SU-DHL-6 (cell line): ENCODE results near the gene SLC25A1.

ENCODE experiments used
- H2AFZ ChIP-seq: fragments of 200-600 bp; sonication (generic); 2 replicates; pipeline ENCODE4 v1.6.1; 2014; ENCODE audit warnings: low read depth, mild to moderate bottlenecking, moderate library complexity, mixed read lengths, antibody characterized with exemption, low read length; ENCODE audit not compliant: severe bottlenecking
- H3F3A ChIP-seq: fragments of 200-600 bp; shearing (Covaris generic); 2 replicates; pipeline ENCODE4 v1.6.0; 2016; ENCODE audit warnings: antibody characterized with exemption, mild to moderate bottlenecking; ENCODE audit not compliant: insufficient read depth
- H3K27ac ChIP-seq: fragments of 200-600 bp; sonication (generic); 2 replicates; pipeline ENCODE4 v1.5.1; 2016; ENCODE audit warnings: low read depth, mild to moderate bottlenecking, low read length, moderate library complexity, mixed read lengths
- H3K27me3 ChIP-seq: fragments of 200-600 bp; sonication (generic), shearing (Covaris generic); 2 replicates; pipeline ENCODE4 v1.6.0; 2014; ENCODE audit warnings: mild to moderate bottlenecking, low read length
- H3K36me3 ChIP-seq: fragments of 200-600 bp; sonication (generic); 2 replicates; pipeline ENCODE4 v1.6.1; 2014; ENCODE audit warnings: mild to moderate bottlenecking, low read length, mixed read lengths
- H3K4me2 ChIP-seq: fragments of 300-600, 200-600 bp; shearing (Covaris generic), sonication (generic); 2 replicates; pipeline ENCODE4 v1.6.0; 2014; ENCODE audit warnings: low read length, low read depth, mild to moderate bottlenecking; ENCODE audit not compliant: poor library complexity, severe bottlenecking
- H3K4me3 ChIP-seq: fragments of 200-600 bp; sonication (generic); 2 replicates; pipeline ENCODE4 v1.5.1; 2014; ENCODE audit warnings: antibody characterized with exemption, low read length, mild to moderate bottlenecking, mixed read lengths; ENCODE audit not compliant: insufficient read depth, poor library complexity, severe bottlenecking
- H3K79me2 ChIP-seq: fragments of 200-600 bp; sonication (generic); 2 replicates; pipeline ENCODE4 v1.6.1; 2014; ENCODE audit warnings: mild to moderate bottlenecking, low read length, moderate library complexity; ENCODE audit not compliant: insufficient read depth
- H3K9ac ChIP-seq: fragments of 200-600 bp; sonication (generic); 2 replicates; pipeline ENCODE4 v1.7.0; 2014; ENCODE audit warnings: mild to moderate bottlenecking, low read length
- H3K9me2 ChIP-seq: fragments of 200-600 bp; sonication (generic); replicated peaks from 2 replicates; pipeline ENCODE4 v1.6.1; 2014; ENCODE audit warnings: low read length; ENCODE audit not compliant: insufficient read depth
- H3K9me3 ChIP-seq: fragments of 200-600 bp; sonication (generic); 2 replicates; pipeline ENCODE4 v1.6.1; 2014; ENCODE audit warnings: low read length, mixed read lengths; ENCODE audit not compliant: insufficient read depth
- H4K20me1 ChIP-seq: fragments of 200-600 bp; sonication (generic); 2 replicates; pipeline ENCODE4 v1.6.1; 2014; ENCODE audit warnings: low read depth, mild to moderate bottlenecking, antibody characterized with exemption, low read length, moderate library complexity, mixed read lengths
- EZH2phosphoT487 ChIP-seq: fragments of 200-600 bp; sonication (generic), shearing (Covaris generic); conservative IDR thresholded peaks from 2 replicates; pipeline ENCODE4 v1.6.1; 2018; ENCODE audit warnings: mild to moderate bottlenecking, antibody characterized with exemption, low read length, moderate library complexity, mixed read lengths
- TF ChIP-seq, protein P1 (sequence below): fragments of 200-600 bp; sonication (generic); IDR thresholded peaks from one replicate; pipeline ENCODE4 v1.5.1; 2017; ENCODE audit warnings: antibody characterized with exemption, mild to moderate bottlenecking, low read length, moderate library complexity; ENCODE audit not compliant: insufficient read depth, poor library complexity, severe bottlenecking

Gene SLC25A1

DNA sequence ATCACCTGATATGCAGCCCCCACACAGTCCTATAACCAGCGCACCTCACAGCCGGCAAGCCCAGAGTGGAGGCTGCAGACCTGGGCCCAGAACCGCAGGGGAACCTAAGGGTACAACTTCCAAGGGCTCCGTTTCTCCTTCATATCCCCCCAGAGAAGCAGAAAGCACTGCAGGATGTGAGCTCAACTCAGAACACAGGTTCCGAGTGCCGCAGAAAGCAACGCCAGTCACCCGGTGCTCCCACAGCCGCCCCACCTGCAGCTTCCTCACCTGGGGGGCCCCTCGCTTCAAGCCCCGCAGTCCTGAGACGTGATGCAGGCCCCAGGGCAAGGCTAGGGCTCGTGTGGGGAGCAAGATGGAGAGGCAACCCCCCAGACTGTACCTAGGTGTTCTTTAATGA is 45.0 kb downstream of the SLC25A1 start:
- no peak for TF ChIP-seq EZH2phosphoT487
- TF ChIP-seq, protein P1, sequence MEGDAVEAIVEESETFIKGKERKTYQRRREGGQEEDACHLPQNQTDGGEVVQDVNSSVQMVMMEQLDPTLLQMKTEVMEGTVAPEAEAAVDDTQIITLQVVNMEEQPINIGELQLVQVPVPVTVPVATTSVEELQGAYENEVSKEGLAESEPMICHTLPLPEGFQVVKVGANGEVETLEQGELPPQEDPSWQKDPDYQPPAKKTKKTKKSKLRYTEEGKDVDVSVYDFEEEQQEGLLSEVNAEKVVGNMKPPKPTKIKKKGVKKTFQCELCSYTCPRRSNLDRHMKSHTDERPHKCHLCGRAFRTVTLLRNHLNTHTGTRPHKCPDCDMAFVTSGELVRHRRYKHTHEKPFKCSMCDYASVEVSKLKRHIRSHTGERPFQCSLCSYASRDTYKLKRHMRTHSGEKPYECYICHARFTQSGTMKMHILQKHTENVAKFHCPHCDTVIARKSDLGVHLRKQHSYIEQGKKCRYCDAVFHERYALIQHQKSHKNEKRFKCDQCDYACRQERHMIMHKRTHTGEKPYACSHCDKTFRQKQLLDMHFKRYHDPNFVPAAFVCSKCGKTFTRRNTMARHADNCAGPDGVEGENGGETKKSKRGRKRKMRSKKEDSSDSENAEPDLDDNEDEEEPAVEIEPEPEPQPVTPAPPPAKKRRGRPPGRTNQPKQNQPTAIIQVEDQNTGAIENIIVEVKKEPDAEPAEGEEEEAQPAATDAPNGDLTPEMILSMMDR: no peak
- Histone ChIP-seq H3K27ac (no peak overlapping the region), H3K36me3 (no peaks in the 10 kb centered on the region), H3K9ac (no peak overlapping the region), H3K27me3 (no peaks in the 10 kb centered on the region), H3F3A (no peaks in the 10 kb centered on the region), H3K9me3 (no peaks in the 10 kb centered on the region), H4K20me1 (no peaks in the 10 kb centered on the region), H3K4me2 (no peak overlapping the region), H3K79me2 (no peaks in the 10 kb centered on the region), H3K9me2 (no peaks in the 10 kb centered on the region), H2AFZ (no peak overlapping the region), H3K4me3 (no peak overlapping the region)

DNA sequence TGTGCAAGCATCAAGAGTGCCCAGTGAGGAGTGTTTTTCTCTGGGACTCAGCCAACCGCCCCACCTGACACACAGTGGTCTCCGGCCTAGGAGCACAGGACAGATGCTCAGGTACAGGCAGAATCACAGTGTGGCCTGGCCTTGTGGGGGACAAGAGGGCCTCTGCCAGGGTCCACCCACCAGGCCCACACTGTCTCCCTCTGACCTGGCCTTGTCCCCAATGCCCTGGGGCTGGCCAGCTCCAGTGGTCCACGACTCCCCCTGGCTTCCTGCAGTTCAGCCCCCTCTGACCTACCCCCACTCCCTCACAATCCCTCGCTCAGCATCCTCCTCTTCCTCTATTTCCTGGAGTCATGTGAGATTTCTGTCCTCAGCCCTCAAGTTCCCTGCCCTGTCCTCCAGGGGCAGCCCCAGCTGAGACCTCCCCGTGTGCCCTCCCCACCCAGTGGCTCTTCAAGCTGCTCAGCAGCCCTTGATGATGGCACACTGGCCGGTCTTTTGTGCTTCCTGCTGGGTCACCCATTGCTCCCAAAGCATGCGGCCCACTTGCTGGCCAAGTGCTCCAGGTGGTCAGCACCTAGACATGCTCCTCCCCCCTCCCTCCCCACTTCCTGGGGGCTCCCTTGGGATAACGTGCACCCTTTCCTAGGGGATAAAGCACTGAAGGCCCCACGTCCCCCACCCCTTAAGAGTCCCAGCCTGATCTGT is 45.7 kb downstream of the SLC25A1 start:
- no peak overlapping the region for H3K27ac ChIP-seq
- no peaks in the 10 kb centered on the region for H3F3A ChIP-seq
- no peak overlapping the region for H3K9ac ChIP-seq
- H3K36me3 ChIP-seq: no peaks in the 10 kb centered on the region
- H3K27me3 ChIP-seq: no peaks in the 10 kb centered on the region
- no peaks in the 10 kb centered on the region for H3K9me3 ChIP-seq
- H4K20me1 ChIP-seq: no peaks in the 10 kb centered on the region
- no peaks in the 10 kb centered on the region for H3K79me2 ChIP-seq
- no peak overlapping the region for H2AFZ ChIP-seq
- H3K4me3 ChIP-seq: no peak overlapping the region
- no peaks in the 10 kb centered on the region for H3K9me2 ChIP-seq
- H3K4me2 ChIP-seq: no peak overlapping the region
- TF ChIP-seq, protein P1: no peak
- no peak for TF ChIP-seq EZH2phosphoT487

DNA sequence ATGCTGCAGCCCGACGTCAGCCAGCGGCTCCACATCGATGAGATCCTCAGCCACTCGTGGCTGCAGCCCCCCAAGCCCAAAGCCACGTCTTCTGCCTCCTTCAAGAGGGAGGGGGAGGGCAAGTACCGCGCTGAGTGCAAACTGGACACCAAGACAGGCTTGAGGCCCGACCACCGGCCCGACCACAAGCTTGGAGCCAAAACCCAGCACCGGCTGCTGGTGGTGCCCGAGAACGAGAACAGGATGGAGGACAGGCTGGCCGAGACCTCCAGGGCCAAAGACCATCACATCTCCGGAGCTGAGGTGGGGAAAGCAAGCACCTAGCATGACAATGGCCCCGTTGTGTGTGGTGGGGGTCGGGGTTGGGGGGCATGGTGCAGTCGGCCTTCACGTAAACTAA is 46.4 kb downstream of the SLC25A1 start:
- TF ChIP-seq, protein P1: no peak
- no peak for TF ChIP-seq EZH2phosphoT487
- Histone ChIP-seq H3K79me2 (no peaks in the 10 kb centered on the region), H3K9ac (no peak overlapping the region), H3F3A (no peaks in the 10 kb centered on the region), H3K4me3 (no peak overlapping the region), H4K20me1 (no peaks in the 10 kb centered on the region), H3K27ac (no peak overlapping the region), H2AFZ (no peak overlapping the region), H3K9me3 (no peaks in the 10 kb centered on the region), H3K36me3 (no peaks in the 10 kb centered on the region), H3K27me3 (no peaks in the 10 kb centered on the region), H3K9me2 (no peaks in the 10 kb centered on the region), H3K4me2 (no peak overlapping the region)
